ENCODE measurements around the gene GTF2F2.
"Not testable (repeated sequence)": the region's sequence is repeated elsewhere in the genome, so short reads cannot be mapped to it uniquely, and the experiment has no call there.

The GTF2F2 gene

GRCh38 chr13:45255247-45255987 is 135.1 kb downstream of the GTF2F2 start:
- DNase-seq (ENCODE audit: low read depth, low spot score) = no peak

GRCh38 chr13:45256254-45256653 is 135.9 kb downstream of the GTF2F2 start:
- no peak for DNase-seq (ENCODE audit: low read depth, low spot score)

GRCh38 chr13:45257638-45258333 is 137.5 kb downstream of the GTF2F2 start:
- DNase-seq (ENCODE audit: low read depth, low spot score) = no peak

GRCh38 chr13:45258334-45258675 is 138.0 kb downstream of the GTF2F2 start:
- no peak for DNase-seq (ENCODE audit: low read depth, low spot score)

GRCh38 chr13:45267215-45267614 is 146.9 kb downstream of the GTF2F2 start:
- no peak for DNase-seq (ENCODE audit: low read depth, low spot score)

- no peak for DNase-seq (ENCODE audit: low read depth, low spot score)
Observed at GRCh38 chr13:45269204-45269603, 148.9 kb downstream of the GTF2F2 start.

- no peak for DNase-seq (ENCODE audit: low read depth, low spot score)
Observed at GRCh38 chr13:45276913-45277312, 156.6 kb downstream of the GTF2F2 start.

GRCh38 chr13:45278096-45278645 is 157.9 kb downstream of the GTF2F2 start:
- DNase-seq (ENCODE audit: low read depth, low spot score) = no peak

- no peak for DNase-seq (ENCODE audit: low read depth, low spot score)
Observed at GRCh38 chr13:45280011-45280410, 159.7 kb downstream of the GTF2F2 start.

- no peak for DNase-seq (ENCODE audit: low read depth, low spot score)
Observed at GRCh38 chr13:45280751-45281634, 160.7 kb downstream of the GTF2F2 start.

- no peak for DNase-seq (ENCODE audit: low read depth, low spot score)
Observed at GRCh38 chr13:45282994-45283393, 162.7 kb downstream of the GTF2F2 start.

- no peak for DNase-seq (ENCODE audit: low read depth, low spot score)
Observed at GRCh38 chr13:45289936-45290563, 169.7 kb downstream of the GTF2F2 start.

- DNase-seq (ENCODE audit: low read depth, low spot score) = no peak
Observed at GRCh38 chr13:45292176-45292575, 171.9 kb downstream of the GTF2F2 start.

GRCh38 chr13:45295536-45295935 is 175.2 kb downstream of the GTF2F2 start:
- DNase-seq (ENCODE audit: low read depth, low spot score) = peak; percentile 50

GRCh38 chr13:45296259-45296658 is 175.9 kb downstream of the GTF2F2 start:
- no peak for DNase-seq (ENCODE audit: low read depth, low spot score)

- DNase-seq (ENCODE audit: low read depth, low spot score) = no peak
Observed at GRCh38 chr13:45297456-45298205, 177.3 kb downstream of the GTF2F2 start.

GRCh38 chr13:45298206-45298505 is 177.8 kb downstream of the GTF2F2 start:
- no peak for DNase-seq (ENCODE audit: low read depth, low spot score)

- DNase-seq (ENCODE audit: low read depth, low spot score) = not testable (repeated sequence)
Observed at GRCh38 chr13:45298550-45298949, 178.2 kb downstream of the GTF2F2 start.

GRCh38 chr13:45299194-45299593 is 178.9 kb downstream of the GTF2F2 start:
- DNase-seq (ENCODE audit: low read depth, low spot score) = no peak

- no peak for DNase-seq (ENCODE audit: low read depth, low spot score)
Observed at GRCh38 chr13:45300190-45300985, 180.1 kb downstream of the GTF2F2 start.
